ENCODE data around the gene DBX1.

The DBX1 gene

DNA sequence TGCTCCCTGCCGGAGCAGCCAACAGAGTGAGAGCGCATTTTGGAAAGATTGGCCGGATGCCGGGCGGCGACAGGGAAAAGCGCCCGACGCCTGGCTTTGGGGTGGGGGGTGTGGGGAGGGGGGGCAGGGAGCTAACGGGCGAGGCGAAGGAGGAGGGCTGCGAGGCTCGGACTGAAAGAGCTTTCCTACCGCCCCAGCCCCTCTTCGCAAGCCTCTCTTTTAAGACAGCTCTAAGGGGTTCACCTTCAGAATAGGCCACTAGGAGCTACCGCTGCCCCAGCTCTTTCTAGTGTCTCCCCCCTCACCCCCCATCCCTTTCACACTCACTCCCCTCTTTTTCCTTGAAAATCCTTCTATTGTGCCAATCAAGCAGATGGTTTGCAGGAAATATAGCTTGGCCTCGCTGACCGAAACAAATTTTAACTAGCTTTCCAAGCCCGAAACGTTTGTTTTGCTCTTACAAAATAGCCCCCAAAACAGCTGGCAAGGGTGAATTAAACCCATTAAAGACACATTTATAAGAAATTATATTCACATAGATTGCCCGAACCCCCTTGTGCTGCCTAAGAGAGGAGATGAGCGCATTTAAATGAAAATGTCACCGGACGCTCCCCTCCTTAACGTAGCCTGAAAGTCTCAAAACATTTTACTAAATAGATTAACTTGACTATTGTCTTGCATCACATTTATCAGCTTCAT, 3.7 kb upstream of the DBX1 start:
- no peaks in the 10 kb centered on the region for H4K20me1 ChIP-seq (ENCODE audit: insufficient read depth, low read length)
- no peaks in the 10 kb centered on the region for H3K4me1 ChIP-seq (ENCODE audit: low read length)
- H3K27ac ChIP-seq (ENCODE audit: low read length): no peak overlapping the region
- H3K79me2 ChIP-seq (ENCODE audit: low read length): no peaks in the 10 kb centered on the region
- no peak overlapping the region for H3K4me3 ChIP-seq (ENCODE audit: low read length)
- TF ChIP-seq EZH2phosphoT487 (IDR thresholded peaks at IDR 0.05; ENCODE audit: low read depth): no peak
- TF ChIP-seq, protein P1, sequence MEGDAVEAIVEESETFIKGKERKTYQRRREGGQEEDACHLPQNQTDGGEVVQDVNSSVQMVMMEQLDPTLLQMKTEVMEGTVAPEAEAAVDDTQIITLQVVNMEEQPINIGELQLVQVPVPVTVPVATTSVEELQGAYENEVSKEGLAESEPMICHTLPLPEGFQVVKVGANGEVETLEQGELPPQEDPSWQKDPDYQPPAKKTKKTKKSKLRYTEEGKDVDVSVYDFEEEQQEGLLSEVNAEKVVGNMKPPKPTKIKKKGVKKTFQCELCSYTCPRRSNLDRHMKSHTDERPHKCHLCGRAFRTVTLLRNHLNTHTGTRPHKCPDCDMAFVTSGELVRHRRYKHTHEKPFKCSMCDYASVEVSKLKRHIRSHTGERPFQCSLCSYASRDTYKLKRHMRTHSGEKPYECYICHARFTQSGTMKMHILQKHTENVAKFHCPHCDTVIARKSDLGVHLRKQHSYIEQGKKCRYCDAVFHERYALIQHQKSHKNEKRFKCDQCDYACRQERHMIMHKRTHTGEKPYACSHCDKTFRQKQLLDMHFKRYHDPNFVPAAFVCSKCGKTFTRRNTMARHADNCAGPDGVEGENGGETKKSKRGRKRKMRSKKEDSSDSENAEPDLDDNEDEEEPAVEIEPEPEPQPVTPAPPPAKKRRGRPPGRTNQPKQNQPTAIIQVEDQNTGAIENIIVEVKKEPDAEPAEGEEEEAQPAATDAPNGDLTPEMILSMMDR (IDR thresholded peaks at IDR 0.05; ENCODE audit: low read depth, low read length): no peak
- no peaks in the 10 kb centered on the region for H3K9me3 ChIP-seq (ENCODE audit: insufficient read depth, low read length)
- no peak overlapping the region for H3K4me2 ChIP-seq (ENCODE audit: low read length)
- H3K9ac ChIP-seq (ENCODE audit: low read length): no peak overlapping the region
- H3K36me3 ChIP-seq (replicated peaks; ENCODE audit: low read depth, low read length): no peaks in the 10 kb centered on the region
- no peak overlapping the region for H2AFZ ChIP-seq (ENCODE audit: low read depth, low read length)
- no peaks in the 10 kb centered on the region for H3K27me3 ChIP-seq (ENCODE audit: low read depth, low read length)

DNA sequence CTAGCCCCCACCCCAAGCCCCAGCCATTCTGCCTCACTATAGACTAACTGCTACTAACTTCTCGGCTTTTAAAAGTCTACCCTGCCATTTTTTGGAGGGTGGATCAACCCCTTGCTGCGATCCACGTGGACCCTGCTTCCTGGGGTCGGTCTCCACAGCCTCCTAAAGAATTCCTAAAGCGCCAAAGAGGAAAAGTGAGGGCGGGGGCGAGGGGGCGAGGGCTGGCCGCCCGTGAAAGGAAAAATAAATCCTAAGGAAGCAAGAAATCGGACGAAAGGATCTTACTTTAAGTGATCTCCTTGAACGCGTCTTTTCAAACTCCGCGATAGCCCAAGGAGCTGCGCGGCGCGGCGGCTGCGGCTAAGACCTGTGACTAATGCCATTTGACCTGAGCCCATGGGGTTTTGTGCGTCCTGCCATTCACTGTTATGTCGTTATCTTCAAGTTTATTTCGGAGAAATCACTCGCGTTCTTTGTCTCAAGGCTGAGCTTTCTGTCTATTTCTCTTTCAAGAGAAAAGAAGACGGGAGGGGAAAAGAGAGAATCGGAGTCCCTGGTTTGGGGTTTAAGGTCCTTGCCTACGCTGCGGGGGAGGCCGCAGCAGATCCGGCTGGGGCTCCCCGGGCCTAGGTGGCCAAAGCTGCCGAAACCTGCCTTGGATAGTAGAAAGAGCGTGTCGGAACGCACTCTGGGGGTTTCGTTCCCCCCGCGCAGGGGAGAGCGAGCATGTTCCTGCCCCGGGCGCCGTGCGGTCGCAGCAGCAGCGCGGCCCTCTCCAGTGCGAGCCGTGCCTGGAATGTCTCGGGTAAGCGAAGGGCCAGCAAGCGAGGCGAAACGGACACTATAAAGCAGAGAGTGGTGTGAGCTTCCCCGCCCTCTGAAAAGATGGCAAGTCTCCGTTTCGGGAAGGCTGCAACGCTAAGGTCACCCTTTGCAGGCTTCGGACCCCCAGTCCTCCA, 2.8 kb upstream of the DBX1 start:
- H2AFZ ChIP-seq (ENCODE audit: low read depth, low read length): no peak overlapping the region
- H3K36me3 ChIP-seq (replicated peaks; ENCODE audit: low read depth, low read length): no peaks in the 10 kb centered on the region
- no peak overlapping the region for H3K27ac ChIP-seq (ENCODE audit: low read length)
- no peaks in the 10 kb centered on the region for H3K9me3 ChIP-seq (ENCODE audit: insufficient read depth, low read length)
- H3K79me2 ChIP-seq (ENCODE audit: low read length): no peaks in the 10 kb centered on the region
- H3K9ac ChIP-seq (ENCODE audit: low read length): no peak overlapping the region
- H4K20me1 ChIP-seq (ENCODE audit: insufficient read depth, low read length): no peaks in the 10 kb centered on the region
- no peak overlapping the region for H3K4me3 ChIP-seq (ENCODE audit: low read length)
- H3K27me3 ChIP-seq (ENCODE audit: low read depth, low read length): no peaks in the 10 kb centered on the region
- TF ChIP-seq, protein P1 (IDR thresholded peaks at IDR 0.05; ENCODE audit: low read depth, low read length): no peak
- no peak for TF ChIP-seq EZH2phosphoT487 (IDR thresholded peaks at IDR 0.05; ENCODE audit: low read depth)
- H3K4me2 ChIP-seq (ENCODE audit: low read length): no peak overlapping the region
- H3K4me1 ChIP-seq (ENCODE audit: low read length): no peaks in the 10 kb centered on the region

DNA sequence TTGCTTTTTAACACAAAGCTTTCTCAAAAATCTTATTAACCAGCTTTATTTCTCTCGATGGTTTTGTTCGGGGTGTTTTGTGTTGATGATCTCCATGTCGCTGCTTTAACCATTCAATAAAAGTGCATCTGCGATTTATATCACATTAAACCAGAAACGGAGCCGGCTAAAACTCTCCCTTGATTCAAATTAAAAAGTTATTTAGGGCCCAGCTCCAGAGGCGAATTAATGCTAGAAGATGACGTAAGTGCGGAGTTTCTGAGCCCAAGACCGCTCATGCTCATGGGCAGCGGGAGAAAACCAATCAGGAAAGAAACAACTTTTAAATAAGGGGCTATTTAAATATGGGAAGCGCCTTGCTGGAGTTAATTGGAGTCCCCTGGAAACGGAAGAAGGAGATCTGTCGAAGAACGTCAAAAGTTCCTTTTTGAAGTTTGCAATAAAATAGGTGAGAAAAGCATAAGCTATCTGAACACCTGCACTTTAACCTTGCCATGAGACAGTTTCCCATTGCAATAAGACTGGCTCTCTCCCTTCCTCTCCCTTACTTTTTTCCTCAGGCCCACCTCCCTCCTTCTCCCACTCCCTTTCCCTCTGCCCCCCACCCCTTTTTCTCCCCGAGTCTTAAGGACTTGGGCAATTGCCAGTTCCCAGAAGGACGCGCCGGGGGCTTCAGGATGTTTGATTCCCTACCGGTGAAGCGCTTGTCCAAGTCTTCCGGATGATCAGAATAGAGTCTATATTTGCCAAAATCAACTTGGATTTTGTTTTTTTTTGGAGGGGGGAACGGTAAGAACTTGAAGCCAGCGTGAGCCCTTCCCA, 1.9 kb upstream of the DBX1 start:
- Histone ChIP-seq H3K4me2 (ENCODE audit: low read length) (no peak overlapping the region), H3K36me3 (replicated peaks; ENCODE audit: low read depth, low read length) (no peaks in the 10 kb centered on the region), H3K27ac (ENCODE audit: low read length) (no peak overlapping the region), H2AFZ (ENCODE audit: low read depth, low read length) (no peak overlapping the region), H4K20me1 (ENCODE audit: insufficient read depth, low read length) (no peaks in the 10 kb centered on the region), H3K79me2 (ENCODE audit: low read length) (no peaks in the 10 kb centered on the region), H3K4me3 (ENCODE audit: low read length) (no peak overlapping the region), H3K9me3 (ENCODE audit: insufficient read depth, low read length) (no peaks in the 10 kb centered on the region), H3K27me3 (ENCODE audit: low read depth, low read length) (no peaks in the 10 kb centered on the region), H3K9ac (ENCODE audit: low read length) (no peak overlapping the region), H3K4me1 (ENCODE audit: low read length) (no peaks in the 10 kb centered on the region)
- no peak for TF ChIP-seq EZH2phosphoT487 (IDR thresholded peaks at IDR 0.05; ENCODE audit: low read depth)
- TF ChIP-seq, protein P1 (IDR thresholded peaks at IDR 0.05; ENCODE audit: low read depth, low read length): no peak

Measured in OCI-LY3 (cell line).